Measurements from ENCODE around the gene LMAN1L. TPM values are rescaled to one million over a fixed set of nuclear protein-coding genes. Genes with fewer than 3 reads are reported as not detected.

LMAN1L gene
- total and polyA plus RNA-seq, 9 donors, result not detected

- H3K27ac ChIP-seq, result no peak overlapping the region
- no peak for TF ChIP-seq EP300 (IDR thresholded peaks at IDR 0.05)
- no peak for TF ChIP-seq POLR2A (IDR thresholded peaks at IDR 0.05)
- no peak for TF ChIP-seq CTCF (IDR thresholded peaks at IDR 0.05)
- DNase-seq, result no peak
- no peaks in the 10 kb centered on the region for H3K27me3 ChIP-seq
- WGBS, 3 donors, result 80 to 92% (median 86%) methylated on average over 11 of the region's 11 CpGs
- H3K4me3 ChIP-seq, result no peak overlapping the region
- H3K4me1 ChIP-seq (ENCODE audit: insufficient read depth), result no peaks in the 10 kb centered on the region
- H3K9me3 ChIP-seq, result no peaks in the 10 kb centered on the region
- intact Hi-C loops (cut with DNase I), result no loop called here
- no peaks in the 10 kb centered on the region for H3K36me3 ChIP-seq
Observed at GRCh38 chr15:74863239-74864056, 50.8 kb downstream of the LMAN1L start.

- 83 to 87% (median 86%) methylated on average over 6 of the region's 6 CpGs for WGBS, 3 donors
- TF ChIP-seq CTCF (IDR thresholded peaks at IDR 0.05) (no peak), POLR2A (IDR thresholded peaks at IDR 0.05) (no peak), EP300 (IDR thresholded peaks at IDR 0.05) (no peak)
Observed at GRCh38 chr15:74864296-74864695, 51.7 kb downstream of the LMAN1L start.

GRCh38 chr15:74865316-74865715 is 52.7 kb downstream of the LMAN1L start:
- H3K27ac ChIP-seq, result no peak overlapping the region
- DNase-seq, result no peak
- no peaks in the 10 kb centered on the region for H3K36me3 ChIP-seq
- intact Hi-C loops (cut with DNase I), result no loop called here
- no peak overlapping the region for H3K4me3 ChIP-seq
- H3K27me3 ChIP-seq, result no peaks in the 10 kb centered on the region
- WGBS, 3 donors, result 88 to 93% (median 88%) methylated on average over 2 of the region's 2 CpGs
- H3K9me3 ChIP-seq, result no peaks in the 10 kb centered on the region
- TF ChIP-seq EP300 (IDR thresholded peaks at IDR 0.05) (no peak), POLR2A (IDR thresholded peaks at IDR 0.05) (no peak), CTCF (IDR thresholded peaks at IDR 0.05) (no peak)
- H3K4me1 ChIP-seq (ENCODE audit: insufficient read depth), result no peaks in the 10 kb centered on the region

More at GRCh38 chr15:74864296-74864695, 51.7 kb downstream of the LMAN1L start:
- intact Hi-C loops (cut with DNase I), result no loop called here
- H3K27me3 ChIP-seq, result no peaks in the 10 kb centered on the region
- no peaks in the 10 kb centered on the region for H3K36me3 ChIP-seq
- no peak overlapping the region for H3K4me3 ChIP-seq
- H3K4me1 ChIP-seq (ENCODE audit: insufficient read depth), result no peaks in the 10 kb centered on the region
- DNase-seq, result no peak
- no peak overlapping the region for H3K27ac ChIP-seq
- no peaks in the 10 kb centered on the region for H3K9me3 ChIP-seq

GRCh38 chr15:74866090-74866489 is 53.5 kb downstream of the LMAN1L start:
- Histone ChIP-seq H3K27ac (no peak overlapping the region), H3K4me1 (ENCODE audit: insufficient read depth) (no peaks in the 10 kb centered on the region), H3K36me3 (no peaks in the 10 kb centered on the region), H3K4me3 (no peak overlapping the region), H3K27me3 (no peaks in the 10 kb centered on the region), H3K9me3 (no peaks in the 10 kb centered on the region)
- intact Hi-C loops (cut with DNase I), result no loop called here
- WGBS, 3 donors, result 68 to 82% (median 79%) methylated on average over 6 of the region's 6 CpGs
- DNase-seq, result no peak
- TF ChIP-seq CTCF (IDR thresholded peaks at IDR 0.05) (no peak), POLR2A (IDR thresholded peaks at IDR 0.05) (no peak)

Data from ovary (tissue), 9 donors.